Putamen (tissue), 1 donor: ENCODE data around the gene RPL27.
A peak's percentile ranks its signal among the peaks of the same experiment; 100 is the strongest.
"Not testable (repeated sequence)": the region's sequence is repeated elsewhere in the genome, so short reads cannot be mapped to it uniquely, and the experiment has no call there.

Experiments
- DNase-seq: peaks from one replicate; pipeline ENCODE4 v3.0.0-alpha.2; 2016; ENCODE audit warnings: low spot score

RPL27 gene

DNA sequence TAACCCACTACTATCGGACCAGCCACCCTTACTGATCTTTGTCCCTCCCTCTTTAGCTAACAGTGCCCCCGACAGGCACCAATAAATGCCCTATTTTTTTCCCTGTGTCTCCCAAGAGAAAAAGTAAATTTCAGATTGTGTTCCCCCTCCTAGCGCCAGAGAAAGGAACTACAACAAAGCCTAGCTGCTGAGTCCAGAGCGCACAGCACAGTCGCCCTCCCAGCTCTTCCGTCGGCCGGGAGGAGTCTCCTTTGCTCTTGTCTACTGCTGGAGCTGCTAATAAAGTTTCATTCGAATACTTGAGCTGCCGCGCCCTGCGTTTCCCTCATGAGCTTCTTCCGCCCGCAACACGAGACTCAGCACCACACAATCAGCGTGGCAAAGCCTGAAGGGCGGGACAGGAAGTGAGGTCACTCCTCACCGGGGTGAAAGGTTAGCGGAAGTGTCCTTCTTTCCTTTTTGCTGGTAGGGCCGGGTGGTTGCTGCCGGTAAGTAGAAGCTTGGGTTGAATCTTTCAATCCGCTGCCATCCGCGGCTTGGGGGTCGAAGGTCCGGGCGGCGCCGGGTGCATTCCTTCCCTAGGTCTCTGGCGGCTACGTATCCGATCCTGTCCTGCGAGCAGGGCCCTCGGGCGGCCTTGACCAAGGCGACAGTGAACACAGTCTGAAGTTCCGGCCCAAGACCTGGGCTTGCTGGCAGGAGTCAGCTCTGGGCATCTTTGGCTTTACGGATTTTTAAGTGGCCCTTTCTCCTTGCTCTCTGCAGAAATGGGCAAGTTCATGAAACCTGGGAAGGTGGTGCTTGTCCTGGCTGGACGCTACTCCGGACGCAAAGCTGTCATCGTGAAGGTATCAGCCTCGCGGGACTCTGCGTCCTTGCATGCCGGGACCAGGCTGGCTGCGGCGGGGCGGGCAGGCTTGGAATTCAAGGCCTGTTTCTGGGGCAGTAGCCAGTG, at the start of gene RPL27:
Gene RPL27, plus strand, starts transcription at position 436 of the 955 bp plus-strand sequence. Its CDS starts 332 bp downstream, at position 768.
- peak; percentile 100 for DNase-seq

DNA sequence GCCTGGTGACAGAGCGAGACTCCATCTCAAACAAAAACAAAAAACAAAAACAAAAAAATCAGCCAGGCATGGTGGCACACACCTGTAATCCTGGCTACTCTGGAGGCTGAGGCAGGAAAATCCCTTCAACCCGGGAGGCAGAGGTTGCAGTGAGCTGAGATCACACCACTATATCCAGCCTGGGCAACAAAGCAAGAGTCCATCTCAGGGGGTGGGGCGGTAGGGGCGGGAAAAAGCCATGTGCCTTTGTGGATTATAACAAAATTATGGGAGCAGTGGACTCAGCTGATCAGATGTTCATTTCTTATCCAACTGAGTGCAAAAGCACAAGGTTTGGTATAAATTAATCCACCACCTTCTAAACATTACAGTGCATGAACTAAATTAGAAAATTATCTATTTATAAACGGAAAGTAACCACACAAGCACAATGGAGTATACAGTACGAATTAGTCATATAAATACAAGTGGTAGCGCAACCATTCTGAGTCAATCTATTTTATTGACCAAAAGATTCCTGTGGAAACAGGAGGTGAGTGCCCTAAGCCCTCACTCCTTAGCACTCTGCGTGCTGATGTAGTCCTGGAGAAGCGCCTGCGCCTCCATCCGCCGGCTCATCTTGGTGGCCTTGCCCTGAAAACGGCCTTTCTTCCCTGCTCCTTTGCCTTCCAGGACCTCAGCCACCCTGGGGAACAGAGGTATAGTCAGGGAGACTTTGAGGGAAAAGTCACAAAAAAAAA, 48.0 kb upstream of the RPL27 start:
- no peak for DNase-seq

DNA sequence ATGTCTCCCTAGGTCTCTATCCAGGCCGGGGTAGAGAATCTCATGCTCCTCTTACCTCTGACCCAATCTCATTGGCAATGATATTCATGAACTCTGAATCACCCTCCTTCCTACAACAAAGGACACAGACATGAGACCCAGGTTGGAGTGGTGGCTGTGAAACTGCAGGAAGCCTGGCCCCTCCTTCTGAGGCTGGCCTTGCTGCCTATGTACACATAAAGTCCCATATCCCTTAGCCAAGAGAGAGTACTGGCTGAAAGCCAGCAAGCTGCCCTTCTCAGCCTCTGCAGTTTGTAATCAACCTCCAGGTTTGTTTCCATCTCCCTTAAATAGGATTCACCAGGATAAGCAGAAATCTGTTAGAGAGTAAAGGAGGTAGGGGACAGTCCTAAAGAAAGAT, 44.5 kb upstream of the RPL27 start:
- no peak for DNase-seq

GRCh38 chr17:42964161-42964932, 33.9 kb upstream of the RPL27 start, which contains the start of gene AARSD1:
Gene AARSD1, minus strand, starts transcription at chr17:42964454. Its CDS starts 14 bp downstream, at chr17:42964440.
- peak; percentile 90 for DNase-seq

- no peak for DNase-seq
Observed at GRCh38 chr17:42967925-42968324, 30.3 kb upstream of the RPL27 start.

DNA sequence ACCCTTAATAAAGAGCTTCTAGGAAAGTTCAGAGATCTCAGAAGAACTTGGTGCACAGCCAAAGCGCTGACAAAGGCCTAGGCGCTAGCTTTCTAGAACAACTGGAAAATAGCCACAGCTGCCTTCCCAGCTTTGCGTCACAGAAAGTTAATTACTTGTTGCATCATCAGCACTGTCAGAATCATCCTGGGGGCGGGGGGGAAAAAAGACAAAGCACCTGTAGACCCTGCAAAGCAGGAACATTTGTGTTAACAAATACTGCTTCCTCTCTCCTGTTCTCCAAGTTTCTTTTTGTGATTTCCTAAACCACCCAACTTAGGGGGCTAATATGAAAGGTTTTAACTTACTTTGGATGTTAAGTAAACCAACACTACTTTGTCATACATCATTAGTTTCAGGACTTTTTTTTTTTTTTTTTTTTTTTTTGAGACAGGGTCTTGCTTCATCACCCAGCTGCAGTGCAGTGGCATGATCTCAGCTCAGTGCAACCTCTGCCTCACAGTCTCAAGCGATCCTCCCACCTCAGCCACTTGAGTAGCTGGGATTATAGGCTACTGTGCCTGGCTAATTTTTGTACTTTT, 29.1 kb upstream of the RPL27 start:
- no peak for DNase-seq

- no peak for DNase-seq
Observed at GRCh38 chr17:42971589-42971988, 26.6 kb upstream of the RPL27 start.

- not testable (repeated sequence) for DNase-seq
Observed at GRCh38 chr17:42973323-42973722, 24.9 kb upstream of the RPL27 start.

GRCh38 chr17:42975265-42975664, 23.0 kb upstream of the RPL27 start:
- DNase-seq: no peak

DNA sequence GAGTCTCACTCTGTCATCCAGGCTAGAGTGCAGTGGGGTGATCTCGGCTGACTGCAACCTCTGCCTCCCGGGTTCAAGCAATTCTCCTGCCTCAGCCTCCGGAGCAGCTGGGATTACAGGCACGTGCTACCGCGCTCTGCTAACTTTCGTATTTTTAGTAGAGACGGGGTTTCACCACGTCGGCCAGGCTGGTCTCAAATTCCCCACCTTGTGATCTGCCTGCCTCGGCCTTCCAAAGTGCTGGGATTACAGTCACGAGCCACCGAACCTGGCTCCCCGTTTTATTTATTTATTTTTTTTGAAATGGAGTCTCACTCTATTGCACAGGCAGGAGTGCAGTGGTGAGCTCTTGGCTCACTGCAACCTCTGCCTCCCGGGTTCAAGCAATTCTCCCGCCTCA, 22.5 kb upstream of the RPL27 start:
- not testable (repeated sequence) for DNase-seq

DNA sequence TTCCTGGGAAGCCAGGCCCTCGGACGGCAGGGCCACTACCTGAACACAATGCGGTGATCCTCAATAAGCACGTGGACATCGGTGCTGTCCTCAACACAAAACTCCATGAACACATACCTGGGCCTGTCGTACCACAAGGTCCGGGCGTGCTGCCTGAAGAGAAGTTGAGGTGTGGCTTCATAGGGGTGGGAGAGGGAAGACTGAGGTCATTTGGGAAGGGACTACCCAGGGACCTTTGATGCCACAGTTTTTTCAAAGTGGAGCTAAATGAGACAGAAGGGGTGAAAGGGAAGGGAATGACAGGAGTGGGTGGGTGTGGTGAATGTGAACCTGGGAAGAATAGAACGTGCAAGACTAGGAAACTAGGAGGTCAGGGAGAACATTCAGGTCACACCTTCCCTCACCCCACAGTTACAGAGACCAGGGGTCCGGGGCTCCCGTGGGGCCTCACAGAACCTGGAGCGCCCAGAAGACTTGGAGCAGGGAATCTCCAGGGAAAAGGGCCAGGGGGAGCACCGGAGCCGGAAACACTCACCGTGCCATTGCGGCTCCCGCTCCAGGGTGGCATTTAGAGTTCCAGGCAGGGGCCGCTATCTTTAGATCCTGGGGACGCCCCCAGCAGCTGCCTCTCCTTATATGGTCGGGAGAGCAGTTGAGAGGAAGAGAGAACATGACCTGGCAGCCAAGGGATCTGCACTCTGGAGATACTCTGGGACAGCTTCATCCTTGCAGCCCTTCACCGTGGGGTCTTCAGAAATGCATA, 18.5 kb upstream of the RPL27 start, which contains the start of gene PTGES3L:
Gene PTGES3L, minus strand, starts transcription at position 570 of the 763 bp plus-strand sequence. Its CDS starts 27 bp downstream, at position 543.
- peak; percentile 58 for DNase-seq

DNA sequence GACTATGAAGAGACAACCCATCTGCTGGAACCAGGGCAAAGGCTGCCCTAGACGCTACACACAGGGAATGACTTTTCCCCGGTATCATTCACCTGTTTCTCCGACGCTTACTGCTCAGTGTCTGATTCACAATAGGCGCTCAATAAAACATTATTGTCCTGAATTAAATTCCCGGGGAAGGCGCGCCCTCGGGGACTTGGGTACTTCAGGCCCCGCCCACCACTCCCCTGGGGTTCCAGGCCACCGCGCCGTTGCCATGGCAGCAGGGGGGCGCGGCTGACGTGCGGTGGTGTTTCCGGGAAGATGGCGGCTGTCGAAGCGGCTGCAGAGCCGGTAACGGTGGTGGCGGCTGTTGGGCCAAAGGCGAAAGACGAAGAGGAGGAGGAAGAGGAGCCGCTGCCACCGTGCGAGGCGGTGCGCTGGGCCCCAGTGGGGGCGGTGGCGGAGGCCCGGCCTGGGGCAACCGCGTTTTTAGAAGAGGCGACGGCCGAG, 17.9 kb upstream of the RPL27 start, which contains the start of gene RUNDC1:
Gene RUNDC1, plus strand, starts transcription at position 292 of the 492 bp plus-strand sequence. Its CDS starts 12 bp downstream, at position 304.
- DNase-seq: peak; percentile 90

GRCh38 chr17:42980766-42981397, 17.3 kb upstream of the RPL27 start:
- DNase-seq: peak; percentile 61

DNA sequence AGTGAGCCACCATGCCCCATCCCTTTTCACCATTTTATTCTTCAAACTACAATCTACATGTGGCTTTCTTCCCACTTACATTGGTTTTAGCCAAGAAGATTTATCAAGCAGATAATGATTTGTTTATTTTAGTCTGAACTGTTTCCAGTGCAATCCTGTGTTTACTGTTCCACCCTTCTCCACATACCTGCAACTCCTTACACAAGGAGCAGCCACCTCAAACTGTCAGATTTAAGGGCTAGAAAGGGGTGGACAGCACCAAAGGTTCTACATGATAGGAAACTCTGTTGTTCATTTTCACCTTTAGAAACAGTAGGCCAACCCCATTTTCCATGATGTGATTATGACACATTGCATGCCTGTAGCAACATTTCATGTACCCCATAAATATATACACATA, 16.0 kb upstream of the RPL27 start:
- DNase-seq: no peak

DNA sequence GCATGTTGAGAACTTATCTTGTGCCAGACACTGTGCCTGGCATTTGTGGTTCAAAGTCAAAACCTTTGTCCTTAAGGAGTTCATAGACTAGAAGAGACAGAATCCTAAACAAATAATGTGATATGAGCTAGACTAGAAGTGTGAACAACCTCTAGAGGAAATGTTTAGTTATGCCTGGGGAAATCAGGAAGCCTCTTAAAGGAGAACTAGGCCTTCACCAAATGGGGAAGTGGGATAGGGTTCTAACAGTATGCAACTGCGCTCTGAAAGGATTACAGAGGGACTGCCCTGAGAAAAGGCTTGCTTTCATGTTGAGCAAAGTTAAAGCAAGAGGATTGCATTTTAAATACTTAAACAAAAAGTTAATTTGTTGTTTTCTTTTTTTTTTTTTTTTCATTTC, 13.0 kb upstream of the RPL27 start:
- no peak for DNase-seq

GRCh38 chr17:42989141-42989540, 9.1 kb upstream of the RPL27 start:
- no peak for DNase-seq

DNA sequence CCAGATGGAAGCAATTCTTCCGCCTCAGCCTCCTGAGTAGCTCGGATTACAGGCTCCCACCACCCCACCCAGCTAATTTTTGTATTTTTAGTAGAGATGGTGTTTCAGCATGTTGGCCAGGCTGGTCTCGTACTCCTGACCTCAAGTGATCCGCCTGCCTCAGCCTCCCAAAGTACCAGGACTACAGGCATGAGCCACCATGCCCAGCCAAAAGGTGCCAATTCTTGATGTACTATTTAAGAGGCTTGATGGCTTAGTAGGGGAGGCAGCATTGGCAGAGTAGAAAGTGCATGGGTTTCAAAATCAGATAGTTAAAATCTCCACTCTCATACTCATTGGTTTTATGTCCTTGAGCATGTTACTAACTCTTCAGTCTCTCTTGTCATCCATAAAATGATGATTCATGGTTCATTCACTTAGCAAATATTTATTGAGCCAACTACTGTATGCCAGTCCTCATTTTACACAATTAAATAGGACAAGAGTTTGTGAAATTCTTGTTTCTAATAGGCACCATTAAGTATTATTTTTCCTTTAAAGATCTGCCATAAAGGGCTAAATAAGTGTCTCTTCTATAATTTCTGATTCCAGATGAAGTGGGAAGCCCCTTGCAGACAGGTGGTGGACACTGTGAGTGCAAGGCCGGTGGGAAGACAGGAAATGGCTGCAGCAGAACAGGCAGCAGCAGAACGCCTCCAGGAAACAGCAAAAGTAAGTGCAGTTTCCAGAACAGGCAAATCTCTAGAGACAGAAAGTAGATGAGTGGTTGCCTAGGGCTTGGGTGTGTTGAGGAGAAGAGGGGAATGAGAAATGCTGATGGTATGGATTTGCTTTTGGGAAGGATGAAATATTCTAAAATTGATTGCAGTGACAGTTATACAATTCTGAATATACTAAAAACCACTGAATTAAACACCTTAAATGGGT, 8.2 kb upstream of the RPL27 start:
- no peak for DNase-seq

DNA sequence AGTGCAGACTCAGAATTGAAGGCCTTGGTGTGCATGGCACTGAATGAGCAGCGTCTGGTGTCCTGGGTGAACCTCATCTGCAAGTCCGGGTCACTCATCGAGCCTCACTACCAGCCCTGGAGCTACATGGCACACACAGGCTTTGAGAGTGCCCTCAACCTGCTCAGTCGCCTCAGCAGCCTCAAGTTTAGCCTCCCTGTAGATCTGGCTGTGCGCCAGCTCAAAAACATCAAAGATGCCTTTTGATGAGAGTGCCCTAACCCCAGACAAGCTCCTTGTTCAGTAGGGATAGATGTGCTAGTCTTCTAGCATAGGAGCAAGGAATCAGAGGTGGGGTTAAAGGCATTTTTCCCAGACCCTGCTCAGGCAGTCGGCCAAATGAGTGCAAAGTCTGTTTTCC, 6.7 kb upstream of the RPL27 start:
- no peak for DNase-seq

GRCh38 chr17:42992872-42993271, 5.3 kb upstream of the RPL27 start:
- no peak for DNase-seq
